OCI-LY1 (cell line): Measurements from ENCODE around the gene NCAM1.

Experiments
- H2AFZ ChIP-seq: fragments of 200-600 bp; sonication (generic), shearing (Covaris generic); 2 replicates; pipeline ENCODE4 v1.6.0; 2014; ENCODE audit warnings: antibody characterized with exemption, mild to moderate bottlenecking, low read length
- H3F3A ChIP-seq: fragments of 200-600 bp; sonication (generic), shearing (Covaris generic); 2 replicates; pipeline ENCODE4 v1.6.0; 2014; ENCODE audit warnings: mild to moderate bottlenecking, antibody characterized with exemption, low read length, moderate library complexity; ENCODE audit not compliant: insufficient read depth
- H3K27ac ChIP-seq: fragments of 200-600 bp; sonication (generic); 2 replicates; pipeline ENCODE4 v1.5.1; 2014; ENCODE audit warnings: low read length, mixed run types, mild to moderate bottlenecking, low read depth; ENCODE audit not compliant: poor library complexity, severe bottlenecking
- H3K27me3 ChIP-seq: fragments of 200-600 bp; sonication (generic); 2 replicates; pipeline ENCODE4 v1.6.0; 2014; ENCODE audit warnings: antibody characterized with exemption, mild to moderate bottlenecking, low read length, moderate library complexity; ENCODE audit not compliant: insufficient read depth
- H3K36me3 ChIP-seq: fragments of 200-600 bp; sonication (generic); 2 replicates; pipeline ENCODE4 v1.6.1; 2014; ENCODE audit warnings: mild to moderate bottlenecking, antibody characterized with exemption, low read length, moderate library complexity, mixed read lengths; ENCODE audit not compliant: insufficient read depth
- H3K4me1 ChIP-seq: fragments of 200-600 bp; sonication (generic); 2 replicates; pipeline ENCODE4 v1.5.1; 2014; ENCODE audit warnings: mild to moderate bottlenecking, low read length, moderate library complexity; ENCODE audit not compliant: insufficient read depth, severe bottlenecking
- H3K4me2 ChIP-seq: fragments of 200-600 bp; sonication (generic), shearing (Covaris generic); 2 replicates; pipeline ENCODE4 v1.6.1; 2014; ENCODE audit warnings: low read length
- H3K4me3 ChIP-seq: fragments of 200-600 bp; sonication (generic); 2 replicates; pipeline ENCODE4 v1.5.1; 2014; ENCODE audit warnings: low read length, low read depth, mild to moderate bottlenecking, mixed read lengths; ENCODE audit not compliant: poor library complexity, severe bottlenecking
- H3K79me2 ChIP-seq: fragments of 200-600 bp; shearing (Covaris generic); 2 replicates; pipeline ENCODE4 v1.6.1; 2016; ENCODE audit warnings: mixed run types, low read length, mixed read lengths; ENCODE audit not compliant: insufficient read depth
- H3K9ac ChIP-seq: fragments of 200-600 bp; sonication (generic), shearing (Covaris generic); 2 replicates; pipeline ENCODE4 v1.6.1; 2014; ENCODE audit warnings: mild to moderate bottlenecking, low read length, mixed read lengths
- H3K9me2 ChIP-seq: fragments of 200-600 bp; sonication (generic), shearing (Covaris generic); 2 replicates; pipeline ENCODE4 v1.6.1; 2014; ENCODE audit warnings: low read depth, mild to moderate bottlenecking, low read length, mixed read lengths
- H3K9me3 ChIP-seq: fragments of 200-600 bp; shearing (Covaris generic); 2 replicates; pipeline ENCODE4 v1.6.1; 2014; ENCODE audit warnings: low read length, mixed read lengths
- H4K20me1 ChIP-seq: fragments of 200-600 bp; sonication (generic), shearing (Covaris generic); 2 replicates; pipeline ENCODE4 v1.6.0; 2016; ENCODE audit warnings: mild to moderate bottlenecking, low read length; ENCODE audit not compliant: insufficient read depth
- CTCF ChIP-seq: fragments of 200-600 bp; sonication (generic), shearing (Covaris generic); IDR thresholded peaks from 2 replicates; pipeline ENCODE4 v1.5.1; 2017; ENCODE audit warnings: mild to moderate bottlenecking, antibody characterized with exemption, low read length, moderate library complexity, mixed read lengths
- EZH2 ChIP-seq: fragments of 200-600 bp; sonication (generic), shearing (Covaris generic); IDR thresholded peaks from 2 replicates; pipeline ENCODE4 v1.8.0; 2017; ENCODE audit warnings: borderline replicate concordance, mixed run types, mild to moderate bottlenecking, antibody characterized with exemption, low read length, moderate library complexity, mixed read lengths

Gene NCAM1

DNA sequence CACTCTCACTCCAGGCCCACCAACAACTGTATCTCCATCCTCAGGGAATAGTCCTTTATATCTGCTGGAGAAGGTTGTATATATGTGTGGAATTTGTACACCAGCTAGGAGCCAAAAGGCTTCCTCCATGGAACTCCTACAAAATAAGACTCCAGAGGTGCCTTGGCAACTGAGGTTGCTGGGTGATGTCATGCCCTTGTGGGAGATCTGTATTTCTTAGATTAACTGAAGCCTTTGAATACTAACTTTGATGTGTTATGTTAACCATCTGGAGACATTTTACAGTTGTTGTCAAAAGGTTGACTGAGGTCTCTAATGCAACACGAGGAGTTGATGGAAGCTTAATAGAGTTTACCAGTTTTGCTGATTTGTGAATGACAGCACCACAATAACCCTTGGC, 213.7 kb downstream of the NCAM1 start:
- Histone ChIP-seq H3K4me2 (no peak overlapping the region), H3K9ac (no peak overlapping the region), H3K27ac (no peak overlapping the region), H3K9me3 (no peaks in the 10 kb centered on the region), H3F3A (no peaks in the 10 kb centered on the region), H3K4me3 (no peak overlapping the region), H3K9me2 (no peaks in the 10 kb centered on the region), H3K4me1 (no peaks in the 10 kb centered on the region), H4K20me1 (no peaks in the 10 kb centered on the region), H2AFZ (no peak overlapping the region), H3K79me2 (no peaks in the 10 kb centered on the region), H3K27me3 (no peaks in the 10 kb centered on the region), H3K36me3 (no peaks in the 10 kb centered on the region)
- TF ChIP-seq CTCF (no peak), EZH2 (no peak)

DNA sequence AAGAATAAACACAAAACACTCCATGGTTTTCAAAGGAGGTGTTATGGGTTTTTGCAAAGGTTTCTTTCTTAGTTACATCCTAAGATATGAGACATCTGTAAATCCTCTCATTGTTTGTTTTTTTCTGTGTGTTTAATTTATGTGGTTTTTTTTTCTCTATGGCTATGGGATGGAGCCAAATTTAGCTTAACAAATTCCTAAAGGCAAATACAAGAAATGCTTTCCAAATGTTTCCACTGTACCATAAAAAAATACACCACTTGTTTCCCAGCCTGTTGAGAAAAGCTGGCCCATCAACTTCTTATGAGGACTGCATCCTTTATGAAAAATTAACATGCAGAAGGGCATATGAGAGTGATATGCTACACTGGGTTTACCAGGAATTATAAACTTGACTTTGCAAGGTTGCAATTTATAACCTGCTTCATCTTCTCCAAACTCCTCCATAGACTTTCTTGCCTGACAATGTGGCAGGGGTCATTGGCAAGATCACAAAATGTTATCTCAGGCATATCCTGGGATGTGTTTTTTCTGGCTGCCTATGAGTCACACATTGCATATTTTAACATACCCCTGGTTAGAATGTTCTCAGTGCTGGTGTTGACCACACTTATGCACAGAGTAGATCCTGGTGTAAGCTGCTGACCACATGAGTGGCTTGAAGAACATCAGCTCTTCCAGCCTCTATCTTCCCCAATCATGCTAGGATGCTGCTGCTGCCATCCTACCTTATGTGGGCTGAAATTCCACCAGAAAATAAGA, 215.6 kb downstream of the NCAM1 start:
- Histone ChIP-seq H3K4me3 (no peak overlapping the region), H3K4me1 (no peaks in the 10 kb centered on the region), H3K79me2 (no peaks in the 10 kb centered on the region), H4K20me1 (no peaks in the 10 kb centered on the region), H3K4me2 (no peak overlapping the region), H3K9ac (no peak overlapping the region), H3K9me2 (no peaks in the 10 kb centered on the region), H3K9me3 (no peaks in the 10 kb centered on the region), H3K27ac (no peak overlapping the region), H2AFZ (no peak overlapping the region), H3F3A (no peaks in the 10 kb centered on the region), H3K36me3 (no peaks in the 10 kb centered on the region), H3K27me3 (no peaks in the 10 kb centered on the region)
- TF ChIP-seq EZH2 (no peak), CTCF (no peak)

GRCh38 chr11:113177671-113178070, 216.5 kb downstream of the NCAM1 start:
- TF ChIP-seq EZH2 (no peak), CTCF (no peak)
- H3K9me2 ChIP-seq: no peaks in the 10 kb centered on the region
- H3K27ac ChIP-seq: no peak overlapping the region
- H3F3A ChIP-seq: no peaks in the 10 kb centered on the region
- no peak overlapping the region for H3K9ac ChIP-seq
- H2AFZ ChIP-seq: no peak overlapping the region
- H3K4me2 ChIP-seq: no peak overlapping the region
- no peaks in the 10 kb centered on the region for H3K36me3 ChIP-seq
- H3K79me2 ChIP-seq: no peaks in the 10 kb centered on the region
- no peaks in the 10 kb centered on the region for H3K27me3 ChIP-seq
- H3K4me3 ChIP-seq: no peak overlapping the region
- no peaks in the 10 kb centered on the region for H3K9me3 ChIP-seq
- H4K20me1 ChIP-seq: no peaks in the 10 kb centered on the region
- H3K4me1 ChIP-seq: no peaks in the 10 kb centered on the region
